Psoas muscle (tissue), 8 donors: ENCODE results near the gene PEPD. TPM values are rescaled to one million over a fixed set of nuclear protein-coding genes. Genes with fewer than 3 reads are reported as not detected.

Experiments
- ATAC-seq, 4 donors: fragments of 200-7000 bp; cut with Tn5 transposase; one replicate each; pipeline ENCODE4 v1.9.1; 2020; ENCODE audit warnings: moderate library complexity in 3 of 4, mild to moderate bottlenecking in 2 of 4
- DNase-seq, 2 donors: peaks; one replicate each; pipeline ENCODE4 v3.0.0-alpha.2; 2020
- H3K27ac ChIP-seq: fragments of 200-600 bp; one replicate; pipeline ENCODE4 v1.8.0; 2022
- H3K27me3 ChIP-seq, 3 donors: fragments of 200-600 bp in 1 of 3; one replicate each; pipeline versions ENCODE4 v1.6.1 to v1.8.0; 2013 to 2022; ENCODE audit warnings: low read length in 2 of 3, mild to moderate bottlenecking in 2 of 3, moderate library complexity in 1 of 3; ENCODE audit not compliant: insufficient read depth in 3 of 3
- H3K36me3 ChIP-seq, 2 donors: fragments of 200-600 bp in 1 of 2; one replicate each; pipeline versions ENCODE4 v1.6.1 to v1.8.0; 2013 to 2022; ENCODE audit warnings: low read depth in 1 of 2, mild to moderate bottlenecking in 1 of 2, moderate library complexity in 1 of 2; ENCODE audit not compliant: insufficient read depth in 1 of 2
- H3K4me1 ChIP-seq: fragments of 200-600 bp; one replicate; pipeline ENCODE4 v1.8.0; 2022
- H3K4me3 ChIP-seq: fragments of 200-600 bp; one replicate; pipeline ENCODE4 v1.8.0; 2022; ENCODE audit warnings: mild to moderate bottlenecking
- H3K9me3 ChIP-seq: fragments of 200-600 bp; one replicate; pipeline ENCODE4 v1.8.0; 2022
- WGBS, 3 donors: extraction: QIAGEN DNeasy Blood & Tissue Kit; methylation state at CpG; one replicate each; pipeline versions ENCODE4 v1.1.6 to v1.1.7; 2013; 5-methylcytosine and 5-hydroxymethylcytosine counted together
- intact Hi-C, 2 donors: fragments of 100-400 bp; cut with DNase I; formaldehyde crosslinking; loops; one replicate each; pipeline versions ENCODE4 v1.11.0 to v1.14.2; 2022
- polyA plus RNA-seq, 3 donors: library from polyadenylated mRNA; stranded (reverse); fragments of 200-250 nt; gene quantifications; one replicate each; pipeline ENCODE4 v1.2.3, GENCODE V29; 2013
- total RNA-seq, 4 donors: library from RNA; stranded (reverse); fragmentation: NEBNext Ultra II Directional in 2 of 4; extraction: Animal tissue kit (Norgen Biotek cat#: 25700) in 2 of 4; gene quantifications; one replicate each; pipeline versions ENCODE4 v1.2.1 to v1.2.4, GENCODE V29; 2021 to 2023
- TF ChIP-seq, protein P1 (sequence below): fragments of 200-600 bp; IDR thresholded peaks from one replicate; pipeline ENCODE4 v1.8.0; 2022; ENCODE audit warnings: antibody characterized with exemption
- donor health status: healthy with polysubstance abuse.
- donor health status: DM: no; HTN: no; CAD: no; lungs with moderate emphysema.
- donor health status: Bipolar disorder and iron deficiency.
- donor health status: healthy.
- donor health status: DM: yes; HTN: yes; CAD: no.
- donor health status: DM: no; HTN: no; CAD: no.
- donor health status: DM: no; HTN: no; CAD: no.
- donor health status: DM: yes; HTN: yes; CAD: no.

PEPD gene
- total and polyA plus RNA-seq, 7 donors = 26.3 to 40.2 (median 35.1) TPM

- peak overlapping the region; percentile 60 for H3K27ac ChIP-seq
- peaks cover 11% of the 10 kb centered on the region for H3K4me1 ChIP-seq
- intact Hi-C loops = no loop called here
- no peaks in the 10 kb centered on the region for H3K9me3 ChIP-seq
- ATAC-seq = peak; percentile 74 to 94 (median 89)
- H3K27me3 ChIP-seq = no peaks in the 10 kb centered on the region
- DNase-seq = no peak
- H3K4me3 ChIP-seq = no peak overlapping the region
- H3K36me3 ChIP-seq = peaks cover 0 to 13% of the 10 kb centered on the region in 2 donors
- TF ChIP-seq, protein P1, sequence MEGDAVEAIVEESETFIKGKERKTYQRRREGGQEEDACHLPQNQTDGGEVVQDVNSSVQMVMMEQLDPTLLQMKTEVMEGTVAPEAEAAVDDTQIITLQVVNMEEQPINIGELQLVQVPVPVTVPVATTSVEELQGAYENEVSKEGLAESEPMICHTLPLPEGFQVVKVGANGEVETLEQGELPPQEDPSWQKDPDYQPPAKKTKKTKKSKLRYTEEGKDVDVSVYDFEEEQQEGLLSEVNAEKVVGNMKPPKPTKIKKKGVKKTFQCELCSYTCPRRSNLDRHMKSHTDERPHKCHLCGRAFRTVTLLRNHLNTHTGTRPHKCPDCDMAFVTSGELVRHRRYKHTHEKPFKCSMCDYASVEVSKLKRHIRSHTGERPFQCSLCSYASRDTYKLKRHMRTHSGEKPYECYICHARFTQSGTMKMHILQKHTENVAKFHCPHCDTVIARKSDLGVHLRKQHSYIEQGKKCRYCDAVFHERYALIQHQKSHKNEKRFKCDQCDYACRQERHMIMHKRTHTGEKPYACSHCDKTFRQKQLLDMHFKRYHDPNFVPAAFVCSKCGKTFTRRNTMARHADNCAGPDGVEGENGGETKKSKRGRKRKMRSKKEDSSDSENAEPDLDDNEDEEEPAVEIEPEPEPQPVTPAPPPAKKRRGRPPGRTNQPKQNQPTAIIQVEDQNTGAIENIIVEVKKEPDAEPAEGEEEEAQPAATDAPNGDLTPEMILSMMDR = no peak
- 56 to 70% (median 59%) methylated on average over 23 of the region's 23 CpGs for WGBS, 3 donors
Observed at GRCh38 chr19:33472691-33473652, 48.6 kb downstream of the PEPD start.

DNA sequence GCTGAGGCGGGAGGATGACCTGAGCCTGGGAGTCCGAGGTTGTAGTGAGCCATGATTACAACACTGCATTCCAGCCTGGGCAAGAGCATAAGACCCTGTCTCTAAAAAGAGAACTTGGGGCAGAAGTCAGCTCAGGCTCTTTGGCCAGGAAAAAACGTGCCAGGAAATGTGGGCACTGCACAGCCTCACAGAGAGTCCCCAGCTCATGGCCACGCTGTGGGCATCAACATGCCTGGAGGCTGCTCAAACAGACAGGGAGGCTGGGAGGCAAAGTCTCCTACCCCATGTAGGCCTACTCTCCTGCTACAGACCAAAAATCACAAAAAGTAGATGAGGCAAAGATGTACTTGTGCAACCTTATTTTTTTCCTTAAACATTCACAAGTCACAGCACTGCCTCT lies 49.4 kb downstream of the PEPD start:
- no peaks in the 10 kb centered on the region for H3K9me3 ChIP-seq
- TF ChIP-seq, protein P1 = no peak
- peaks cover 11% of the 10 kb centered on the region for H3K4me1 ChIP-seq
- intact Hi-C loops = no loop called here
- H3K36me3 ChIP-seq = peaks cover 0 to 5% of the 10 kb centered on the region in 2 donors
- DNase-seq (no peak), ATAC-seq (no peak)
- 74 to 92% (median 88%) methylated on average over 4 of the region's 4 CpGs for WGBS, 3 donors
- H3K4me3 ChIP-seq = no peak overlapping the region
- H3K27me3 ChIP-seq = no peaks in the 10 kb centered on the region
- H3K27ac ChIP-seq = no peak overlapping the region

GRCh38 chr19:33471111-33471996 lies 50.2 kb downstream of the PEPD start:
- no peaks in the 10 kb centered on the region for H3K9me3 ChIP-seq
- no peaks in the 10 kb centered on the region for H3K27me3 ChIP-seq
- no peak overlapping the region for H3K27ac ChIP-seq
- TF ChIP-seq, protein P1 = no peak
- WGBS, 3 donors = 88 to 94% (median 94%) methylated on average over 13 of the region's 13 CpGs
- ATAC-seq (no peak), DNase-seq (no peak)
- H3K4me1 ChIP-seq = peaks cover 13% of the 10 kb centered on the region
- intact Hi-C loops = no loop called here
- no peak overlapping the region for H3K4me3 ChIP-seq
- no peaks in the 10 kb centered on the region for H3K36me3 ChIP-seq

- intact Hi-C loops = no loop called here
- WGBS, 3 donors = 81 to 88% (median 86%) methylated on average over 5 of the region's 5 CpGs
- ATAC-seq (no peak), DNase-seq (no peak)
- Histone ChIP-seq H3K4me1 (peaks cover 18% of the 10 kb centered on the region), H3K36me3 (no peaks in the 10 kb centered on the region), H3K27me3 (no peaks in the 10 kb centered on the region), H3K9me3 (no peaks in the 10 kb centered on the region), H3K4me3 (no peak overlapping the region), H3K27ac (no peak overlapping the region)
- TF ChIP-seq, protein P1 = no peak
Observed at GRCh38 chr19:33470686-33471085, 50.9 kb downstream of the PEPD start.
